ENCODE data around the gene CNN3.

Gene CNN3

GRCh38 chr1:94926915-94927404 lies at the start of gene CNN3:
CNN3 (minus strand) TSS chr1:94927110; CDS start chr1:94926894, 216 bp downstream.
- in situ Hi-C loops (cut with HindIII; ENCODE audit: low sequenced_read_pairs): no loop called here

- in situ Hi-C loops (cut with HindIII; ENCODE audit: low sequenced_read_pairs): no loop called here
Observed at GRCh38 chr1:94974824-94975223, 47.9 kb upstream of the CNN3 start.

DNA sequence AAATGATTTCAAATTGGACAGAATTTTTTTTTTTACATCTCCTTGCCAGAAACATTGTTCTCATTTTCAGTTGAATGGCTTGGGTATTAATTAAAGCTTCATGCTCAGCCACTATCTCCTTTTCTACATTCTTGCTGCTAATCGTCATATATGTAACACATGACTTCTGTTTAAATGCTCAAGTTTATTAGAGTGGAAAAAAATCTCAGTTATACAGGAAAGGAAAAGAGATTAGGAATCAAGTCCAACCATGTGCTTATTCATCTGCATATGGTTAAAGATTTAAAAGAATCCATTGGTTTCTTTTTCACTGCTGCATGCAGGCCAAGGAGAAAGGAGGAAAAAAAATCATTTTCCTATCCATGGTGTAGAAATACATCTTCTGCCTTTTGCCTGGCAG lies 47.3 kb upstream of the CNN3 start:
- in situ Hi-C loops (cut with HindIII; ENCODE audit: low sequenced_read_pairs): no loop called here

DNA sequence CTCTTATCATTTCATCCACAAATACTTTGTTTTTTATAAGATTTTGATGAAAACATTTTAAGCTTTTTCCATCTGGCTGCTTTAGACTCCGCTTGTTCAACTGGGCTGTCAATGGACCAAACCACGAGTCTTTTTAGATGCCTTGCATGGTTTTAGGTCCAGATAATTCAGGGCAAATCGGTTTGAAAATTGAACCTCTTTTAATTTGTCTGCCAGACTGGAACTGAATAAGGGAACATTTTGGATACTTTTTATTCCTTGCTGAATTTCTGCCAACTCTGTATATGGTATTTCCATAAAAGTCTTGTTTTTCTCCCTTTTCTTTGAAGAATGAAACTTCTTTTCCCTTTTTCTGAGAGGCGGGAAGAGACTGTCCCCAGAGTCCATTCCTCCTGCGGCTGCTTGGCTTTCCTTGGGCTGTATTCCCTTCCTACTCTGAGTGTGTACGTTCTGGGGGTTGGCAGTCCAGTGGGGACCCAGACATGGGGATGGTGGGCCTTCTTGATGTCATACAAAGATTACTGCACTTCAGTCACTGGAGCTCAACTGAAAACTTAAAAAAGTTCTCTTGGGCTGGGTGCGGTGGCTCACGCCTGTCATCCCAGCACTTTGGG lies 46.5 kb upstream of the CNN3 start:
- in situ Hi-C loops (cut with HindIII; ENCODE audit: low sequenced_read_pairs): no loop called here

GRCh38 chr1:94971491-94971924 lies 44.6 kb upstream of the CNN3 start:
- in situ Hi-C loops (cut with HindIII; ENCODE audit: low sequenced_read_pairs): no loop called here

- in situ Hi-C loops (cut with HindIII; ENCODE audit: low sequenced_read_pairs): no loop called here
Observed at GRCh38 chr1:94970783-94971182, 43.9 kb upstream of the CNN3 start.

DNA sequence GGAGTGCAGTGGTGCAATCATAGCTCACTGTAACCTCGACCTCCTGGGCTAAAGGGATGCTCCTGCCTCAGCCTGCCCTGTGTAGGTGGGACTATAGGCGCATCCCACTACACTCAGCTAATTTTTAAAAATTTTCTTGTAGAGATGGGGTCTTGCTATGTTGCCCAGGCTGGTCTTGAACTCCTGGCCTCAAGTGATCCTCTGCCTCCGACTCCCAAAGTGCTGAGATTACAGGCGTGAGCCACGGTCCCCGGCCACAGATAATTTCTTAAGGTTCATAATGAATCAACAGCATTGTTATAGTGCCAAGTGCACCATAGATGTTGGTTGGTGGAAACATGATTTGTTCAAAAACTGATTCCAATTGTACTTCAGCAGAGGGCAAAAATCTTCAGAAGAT lies 42.2 kb upstream of the CNN3 start:
- in situ Hi-C loops (cut with HindIII; ENCODE audit: low sequenced_read_pairs): no loop called here

- in situ Hi-C loops (cut with HindIII; ENCODE audit: low sequenced_read_pairs): no loop called here
Observed at GRCh38 chr1:94966033-94966432, 39.1 kb upstream of the CNN3 start.

DNA sequence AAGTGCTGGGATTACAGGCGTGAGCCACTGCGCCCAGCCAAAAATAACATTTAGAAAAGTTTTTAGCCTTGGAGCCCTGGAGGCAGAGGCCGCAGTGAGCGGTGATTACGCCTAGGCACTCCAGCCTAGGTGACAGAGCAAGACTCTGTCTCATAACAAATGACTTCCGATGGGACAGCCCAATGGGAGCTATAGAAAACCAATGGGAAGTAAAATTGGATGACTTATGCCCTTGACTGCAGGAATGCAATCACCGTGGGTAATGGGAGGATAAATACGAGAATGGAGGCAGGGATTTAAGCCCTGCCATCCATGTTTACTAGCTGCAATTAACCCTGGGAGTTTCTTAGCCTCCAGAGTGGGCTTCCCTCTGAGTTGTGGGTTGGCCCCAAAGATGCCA lies 37.0 kb upstream of the CNN3 start:
- in situ Hi-C loops (cut with HindIII; ENCODE audit: low sequenced_read_pairs): no loop called here

GRCh38 chr1:94962409-94963265 lies 35.7 kb upstream of the CNN3 start:
- in situ Hi-C loops (cut with HindIII; ENCODE audit: low sequenced_read_pairs): no loop called here

GRCh38 chr1:94961988-94962387 lies 35.1 kb upstream of the CNN3 start:
- in situ Hi-C loops (cut with HindIII; ENCODE audit: low sequenced_read_pairs): no loop called here

DNA sequence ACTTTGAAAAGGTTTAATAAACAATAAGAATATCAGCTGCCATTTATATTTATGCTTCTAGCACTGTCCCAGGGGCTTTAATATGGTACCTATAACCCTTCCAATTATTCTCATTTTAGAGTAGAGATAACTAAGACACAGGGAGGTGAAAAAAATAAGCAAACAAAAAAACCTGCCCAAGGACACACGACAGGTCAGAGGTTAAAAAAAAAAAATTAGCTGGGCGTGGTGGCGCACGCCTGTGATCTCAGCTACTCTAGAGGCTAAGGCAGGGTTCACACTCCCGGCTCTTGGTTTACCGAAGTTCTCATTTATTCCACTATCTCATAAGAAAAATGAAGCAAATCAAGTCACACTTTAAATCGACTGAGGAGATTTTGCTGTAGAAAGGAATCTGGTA lies 34.7 kb upstream of the CNN3 start:
- in situ Hi-C loops (cut with HindIII; ENCODE audit: low sequenced_read_pairs): no loop called here

- in situ Hi-C loops (cut with HindIII; ENCODE audit: low sequenced_read_pairs): no loop called here
Observed at GRCh38 chr1:94958081-94958480, 31.2 kb upstream of the CNN3 start.

DNA sequence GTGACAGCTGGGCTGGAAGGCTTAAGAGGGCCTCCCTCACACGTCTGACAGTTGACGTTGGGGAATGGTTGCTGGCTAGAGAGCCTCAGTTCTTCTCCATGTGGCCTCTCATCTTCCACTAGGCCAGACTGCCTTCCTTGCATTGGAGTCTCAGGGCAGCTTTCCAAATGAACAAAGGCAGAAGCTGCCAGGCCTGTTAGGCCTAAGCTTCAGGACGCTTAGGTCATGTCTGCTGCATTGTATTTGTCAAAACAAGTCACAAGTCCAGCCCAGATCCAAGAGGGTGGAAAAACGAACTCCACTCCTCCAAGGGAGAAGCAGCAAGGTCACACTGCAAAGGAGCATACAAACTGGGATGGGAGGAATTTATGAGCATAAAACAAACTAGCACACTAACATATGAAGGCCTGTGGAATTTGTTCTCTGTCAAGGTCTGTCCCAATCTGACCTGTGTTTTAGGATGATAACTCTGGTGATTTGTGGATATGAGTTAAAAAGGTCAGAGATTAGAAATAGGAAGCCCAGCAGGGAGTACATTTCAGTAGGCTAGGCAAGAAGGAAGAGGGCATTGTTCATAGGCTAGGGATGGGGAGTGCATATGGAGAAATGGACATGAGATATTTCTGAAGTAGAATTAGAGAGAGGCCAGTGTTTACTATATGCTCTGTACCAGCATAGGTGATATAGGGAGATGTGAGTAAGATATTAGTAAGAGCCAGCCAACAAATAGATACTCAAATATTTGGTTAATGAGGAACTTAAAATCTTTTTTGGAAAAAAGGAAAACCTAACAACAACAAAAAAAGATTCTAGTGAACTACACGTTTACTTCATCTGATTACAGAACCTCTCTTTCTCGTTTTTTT lies 29.1 kb upstream of the CNN3 start:
- in situ Hi-C loops (cut with HindIII; ENCODE audit: low sequenced_read_pairs): no loop called here

GRCh38 chr1:94954263-94955220 lies 27.6 kb upstream of the CNN3 start:
- in situ Hi-C loops (cut with HindIII; ENCODE audit: low sequenced_read_pairs): no loop called here

DNA sequence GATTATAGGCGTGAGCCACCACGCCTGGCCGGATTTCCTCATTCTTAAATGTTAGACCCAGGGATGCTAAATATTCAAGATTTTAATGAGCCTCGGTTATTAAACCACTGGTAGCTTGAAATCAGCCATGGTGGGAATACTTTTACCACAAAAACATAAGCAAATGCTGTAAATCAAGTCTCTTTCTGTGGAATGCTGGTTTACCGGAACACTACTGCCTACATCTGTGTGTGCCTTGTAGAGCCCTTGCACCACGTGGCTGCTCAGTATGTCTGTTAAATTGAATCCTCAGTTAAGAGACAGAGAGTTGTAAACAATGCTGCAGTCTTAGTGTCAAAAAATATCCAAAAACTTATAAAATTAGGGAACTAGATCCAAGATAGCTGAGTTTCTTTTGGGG lies 26.8 kb upstream of the CNN3 start:
- in situ Hi-C loops (cut with HindIII; ENCODE audit: low sequenced_read_pairs): no loop called here

DNA sequence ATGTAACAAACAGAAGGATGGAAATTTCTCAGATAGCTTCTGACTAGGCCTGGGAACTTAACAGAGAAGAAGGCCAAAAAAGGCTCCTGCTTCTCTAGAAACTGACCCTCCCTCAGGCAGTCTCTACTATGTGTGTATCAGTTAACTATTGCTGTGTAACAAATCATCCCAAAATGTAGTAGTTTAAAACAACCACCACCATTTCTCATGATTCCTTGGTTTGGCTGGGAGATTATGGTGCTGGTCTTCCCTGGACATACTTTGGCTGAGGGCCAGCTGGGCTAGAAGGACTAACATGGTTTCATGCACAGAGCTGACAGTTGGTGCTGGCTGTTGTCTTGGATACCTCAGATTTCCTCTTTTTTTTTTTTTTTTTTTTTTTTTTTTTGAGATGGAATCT lies 26.2 kb upstream of the CNN3 start:
- in situ Hi-C loops (cut with HindIII; ENCODE audit: low sequenced_read_pairs): no loop called here

- in situ Hi-C loops (cut with HindIII; ENCODE audit: low sequenced_read_pairs): no loop called here
Observed at GRCh38 chr1:94952539-94952938, 25.6 kb upstream of the CNN3 start.

GRCh38 chr1:94951509-94952208 lies 24.7 kb upstream of the CNN3 start:
- in situ Hi-C loops (cut with HindIII; ENCODE audit: low sequenced_read_pairs): no loop called here

DNA sequence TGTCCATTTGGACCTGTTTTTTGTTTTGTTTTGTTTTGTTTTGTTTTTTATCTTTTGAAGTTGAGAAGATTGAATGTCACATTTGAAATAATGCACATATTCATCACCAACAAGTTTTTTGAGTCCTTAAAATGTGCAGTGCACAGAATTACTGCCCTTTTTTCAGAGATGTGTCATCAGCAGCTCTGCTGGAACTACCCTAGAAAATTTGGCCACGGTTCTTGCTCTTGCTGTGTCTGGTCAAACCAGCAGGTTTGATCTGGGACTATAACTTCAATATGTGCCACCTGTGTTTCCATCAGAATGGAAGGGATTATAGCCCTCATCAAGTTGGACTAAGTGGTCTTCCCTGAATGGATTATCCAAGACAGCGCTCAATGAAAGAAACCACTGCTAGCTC lies 24.1 kb upstream of the CNN3 start:
- in situ Hi-C loops (cut with HindIII; ENCODE audit: low sequenced_read_pairs): no loop called here
